IMR-90 (cell line): ENCODE results near the gene TGM6.

Source experiments
- BHLHE40 ChIP-seq: fragments of 150-350 bp; IDR thresholded peaks from 2 replicates; pipeline ENCODE4 v1.6.1; 2016; ENCODE audit warnings: mild to moderate bottlenecking, low read depth, low read length
- CEBPB ChIP-seq: IDR thresholded peaks from 2 replicates; pipeline ENCODE4 v1.6.1; 2012; ENCODE audit warnings: low read depth, low read length, improper control_type of control experiment
- CHD1 ChIP-seq: IDR thresholded peaks from 2 replicates; pipeline ENCODE4 v1.6.1; 2012; ENCODE audit warnings: low read depth, low read length, improper control_type of control experiment
- CTCF ChIP-seq: conservative IDR thresholded peaks from 2 replicates; pipeline ENCODE4 v1.5.1; 2012; ENCODE audit warnings: mild to moderate bottlenecking, low read depth, low read length, improper control_type of control experiment
- MAZ ChIP-seq: IDR thresholded peaks from 2 replicates; pipeline ENCODE4 v1.6.1; 2012; ENCODE audit warnings: low read depth, mild to moderate bottlenecking, low read length, improper control_type of control experiment, moderate library complexity, borderline replicate concordance
- POLR2A ChIP-seq: IDR thresholded peaks from 2 replicates; pipeline ENCODE4 v1.6.1; 2012; ENCODE audit warnings: mild to moderate bottlenecking, low read depth, low read length
- RAD21 ChIP-seq: IDR thresholded peaks from 2 replicates; pipeline ENCODE4 v1.6.1; 2012; ENCODE audit warnings: low read length, improper control_type of control experiment
- USF2 ChIP-seq: fragments of 150-350 bp; IDR thresholded peaks from 2 replicates; pipeline ENCODE4 v1.6.1; 2017; ENCODE audit warnings: mild to moderate bottlenecking, antibody characterized with exemption, low read length, low read depth

GRCh38 chr20:2400290-2400689 is 19.6 kb downstream of the TGM6 start:
- TF ChIP-seq CTCF (no peak), POLR2A (no peak), CEBPB (no peak), USF2 (no peak), RAD21 (no peak), MAZ (no peak), BHLHE40 (no peak), CHD1 (no peak)
